ENCODE measurements around the gene ADGRD1. TPM values are rescaled to one million over a fixed set of nuclear protein-coding genes. Genes with fewer than 3 reads are reported as not detected.

Gene ADGRD1
- polyA plus RNA-seq, 1 of the 3 experiments (the other 2 are of a cell fraction), result not detected

- WGBS (ENCODE audit: low lambda C conversion rate), result 72% methylated on average over 29 of the region's 32 CpGs
- no peak for TF ChIP-seq SMC3 (IDR thresholded peaks at IDR 0.05; ENCODE audit: low read depth, low read length)
- TF ChIP-seq ELF1 (IDR thresholded peaks at IDR 0.05), result no peak
- TF ChIP-seq NRF1 (IDR thresholded peaks at IDR 0.05; ENCODE audit: low read depth, low read length), result no peak
- TF ChIP-seq, protein P1, sequence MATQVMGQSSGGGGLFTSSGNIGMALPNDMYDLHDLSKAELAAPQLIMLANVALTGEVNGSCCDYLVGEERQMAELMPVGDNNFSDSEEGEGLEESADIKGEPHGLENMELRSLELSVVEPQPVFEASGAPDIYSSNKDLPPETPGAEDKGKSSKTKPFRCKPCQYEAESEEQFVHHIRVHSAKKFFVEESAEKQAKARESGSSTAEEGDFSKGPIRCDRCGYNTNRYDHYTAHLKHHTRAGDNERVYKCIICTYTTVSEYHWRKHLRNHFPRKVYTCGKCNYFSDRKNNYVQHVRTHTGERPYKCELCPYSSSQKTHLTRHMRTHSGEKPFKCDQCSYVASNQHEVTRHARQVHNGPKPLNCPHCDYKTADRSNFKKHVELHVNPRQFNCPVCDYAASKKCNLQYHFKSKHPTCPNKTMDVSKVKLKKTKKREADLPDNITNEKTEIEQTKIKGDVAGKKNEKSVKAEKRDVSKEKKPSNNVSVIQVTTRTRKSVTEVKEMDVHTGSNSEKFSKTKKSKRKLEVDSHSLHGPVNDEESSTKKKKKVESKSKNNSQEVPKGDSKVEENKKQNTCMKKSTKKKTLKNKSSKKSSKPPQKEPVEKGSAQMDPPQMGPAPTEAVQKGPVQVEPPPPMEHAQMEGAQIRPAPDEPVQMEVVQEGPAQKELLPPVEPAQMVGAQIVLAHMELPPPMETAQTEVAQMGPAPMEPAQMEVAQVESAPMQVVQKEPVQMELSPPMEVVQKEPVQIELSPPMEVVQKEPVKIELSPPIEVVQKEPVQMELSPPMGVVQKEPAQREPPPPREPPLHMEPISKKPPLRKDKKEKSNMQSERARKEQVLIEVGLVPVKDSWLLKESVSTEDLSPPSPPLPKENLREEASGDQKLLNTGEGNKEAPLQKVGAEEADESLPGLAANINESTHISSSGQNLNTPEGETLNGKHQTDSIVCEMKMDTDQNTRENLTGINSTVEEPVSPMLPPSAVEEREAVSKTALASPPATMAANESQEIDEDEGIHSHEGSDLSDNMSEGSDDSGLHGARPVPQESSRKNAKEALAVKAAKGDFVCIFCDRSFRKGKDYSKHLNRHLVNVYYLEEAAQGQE (IDR thresholded peaks at IDR 0.05; ENCODE audit: low read depth, low read length), result no peak
- TF ChIP-seq EP300 (IDR thresholded peaks at IDR 0.05; ENCODE audit: borderline replicate concordance in 1 of 2, low read depth in 1 of 2, low read length in 1 of 2), result no peak
- no peak for TF ChIP-seq CHD2 (IDR thresholded peaks at IDR 0.05; ENCODE audit: low read length, partially characterized antibody)
- no peak for TF ChIP-seq CTCF (IDR thresholded peaks at IDR 0.05)
- TF ChIP-seq MXI1 (IDR thresholded peaks at IDR 0.05; ENCODE audit: low read depth, low read length), result no peak
- TF ChIP-seq YY1 (IDR thresholded peaks at IDR 0.05; ENCODE audit: low read depth), result no peak
- TF ChIP-seq FOXJ3 (CRISPR knock-in tag; IDR thresholded peaks at IDR 0.05), result no peak
- TF ChIP-seq SIN3A (IDR thresholded peaks at IDR 0.05; ENCODE audit: borderline replicate concordance, low read depth, low read length), result no peak
- TF ChIP-seq GATA2 (CRISPR knock-in tag; IDR thresholded peaks at IDR 0.05), result no peak
- no peak for TF ChIP-seq RXRA (IDR thresholded peaks at IDR 0.05; ENCODE audit: borderline replicate concordance, low read depth)
- no peak for TF ChIP-seq GABPA (IDR thresholded peaks at IDR 0.05; ENCODE audit: low read depth)
- H3K9me3 ChIP-seq, result no peaks in the 10 kb centered on the region
Measured at GRCh38 chr12:130993759-130994670, 40.3 kb downstream of the ADGRD1 start.

More at GRCh38 chr12:130993759-130994670, 40.3 kb downstream of the ADGRD1 start:
- Histone ChIP-seq H3K27me3 (ENCODE audit: insufficient read depth) (no peaks in the 10 kb centered on the region), H3K36me3 (replicated peaks in 1 of 2; ENCODE audit: control insufficient read depth in 1 of 2, insufficient read depth in 2 of 2, low read length in 1 of 2) (no peaks in the 10 kb centered on the region), H3K4me2 (no peak overlapping the region), H3F3A (replicated peaks; ENCODE audit: insufficient read depth) (no peaks in the 10 kb centered on the region), H3K9me2 (no peaks in the 10 kb centered on the region), H3K4me3 (ENCODE audit: low read depth in 2 of 2, low read length in 1 of 2) (no peak overlapping the region), H2AFZ (ENCODE audit: low read depth) (no peak overlapping the region), H3K9ac (no peak overlapping the region), H3K4me1 (ENCODE audit: control insufficient read depth in 1 of 2, insufficient read depth in 2 of 2, low read depth in 1 of 2, low read length in 1 of 2) (peaks cover 0 to 4% of the 10 kb centered on the region in 2 experiments; a peak in 1 of 4 replicates), H4K20me1 (ENCODE audit: insufficient read depth) (no peaks in the 10 kb centered on the region), H3K27ac (ENCODE audit: low read depth in 2 of 2, low read length in 1 of 2) (no peak overlapping the region), H3K79me2 (ENCODE audit: insufficient read depth) (no peaks in the 10 kb centered on the region)
- CTCF ChIA-PET, result no interaction called here
- no peak for DNase-seq
- POLR2A ChIA-PET, result no interaction called here

Data from SK-N-SH (cell line).